GM23338 (cell line): ENCODE results near the gene SLC6A8. TPM values are rescaled to one million over a fixed set of nuclear protein-coding genes. Genes with fewer than 3 reads are reported as not detected.

Experiments used
- ATAC-seq: fragments of 200-7000 bp; cut with Tn5 transposase; 3 replicates; pipeline ENCODE4 v1.9.1; 2020
- DNase-seq: peaks from one replicate; pipeline ENCODE4 v3.0.0-alpha.2; 2015; ENCODE audit warnings: low spot score
- H2AFZ ChIP-seq: fragments of 200-600 bp; sonication (generic); 2 replicates; pipeline ENCODE4 v1.8.0; 2016; ENCODE audit warnings: antibody characterized with exemption, mild to moderate bottlenecking, moderate library complexity
- H3F3A ChIP-seq: fragments of 200-600 bp; sonication (generic); replicated peaks from 2 replicates; pipeline ENCODE4 v1.8.0; 2017; ENCODE audit warnings: antibody characterized with exemption, mixed run types, low read depth
- H3K27ac ChIP-seq: fragments of 200-600 bp; sonication (generic); 2 replicates; pipeline ENCODE4 v1.6.1; 2016; ENCODE audit warnings: low read depth
- H3K27me3 ChIP-seq: fragments of 200-600 bp; sonication (generic); 2 replicates; pipeline ENCODE4 v1.8.0; 2016; ENCODE audit warnings: mild to moderate bottlenecking, mixed run types, moderate library complexity; ENCODE audit not compliant: insufficient read depth
- H3K36me3 ChIP-seq: fragments of 200-600 bp; sonication (generic); 2 replicates; pipeline ENCODE4 v1.8.0; 2016; ENCODE audit warnings: mild to moderate bottlenecking; ENCODE audit not compliant: insufficient read depth
- H3K4me1 ChIP-seq: fragments of 200-600 bp; sonication (generic); 2 replicates; pipeline ENCODE4 v1.8.0; 2016; ENCODE audit warnings: mild to moderate bottlenecking, moderate library complexity; ENCODE audit not compliant: insufficient read depth
- H3K4me2 ChIP-seq: fragments of 200-600 bp; sonication (generic); 2 replicates; pipeline ENCODE4 v1.7.1; 2017; ENCODE audit warnings: mixed run types
- H3K4me3 ChIP-seq: fragments of 200-600 bp; sonication (generic); 2 replicates; pipeline ENCODE4 v1.6.1; 2016; ENCODE audit warnings: mixed run types
- H3K79me2 ChIP-seq: fragments of 200-600 bp; sonication (generic); replicated peaks from 2 replicates; pipeline ENCODE4 v1.8.0; 2017; ENCODE audit warnings: mild to moderate bottlenecking; ENCODE audit not compliant: insufficient read depth
- H3K9me2 ChIP-seq: fragments of 200-600 bp; sonication (generic); 2 replicates; pipeline ENCODE4 v1.8.0; 2017; ENCODE audit not compliant: insufficient read depth
- H4K20me1 ChIP-seq: fragments of 200-600 bp; sonication (generic); replicated peaks from 2 replicates; pipeline ENCODE4 v1.8.0; 2017; ENCODE audit warnings: mild to moderate bottlenecking; ENCODE audit not compliant: insufficient read depth
- H3K27ac Mint-ChIP-seq: 2 replicates; pipeline ENCODE4 v1.8.0; 2020; ENCODE audit warnings: inconsistent platforms, mild to moderate bottlenecking, moderate library complexity, mixed read lengths
- H3K27me3 Mint-ChIP-seq: 3 replicates; pipeline ENCODE4 v1.8.0; 2022; ENCODE audit warnings: low read depth, mild to moderate bottlenecking, moderate library complexity, mixed read lengths, inconsistent platforms; ENCODE audit not compliant: insufficient read depth, poor library complexity
- H3K36me3 Mint-ChIP-seq: 3 replicates; pipeline ENCODE4 v1.8.0; 2021; ENCODE audit warnings: low read depth, mild to moderate bottlenecking, inconsistent platforms, moderate library complexity, mixed read lengths
- H3K4me1 Mint-ChIP-seq: 3 replicates; pipeline ENCODE4 v1.8.0; 2020; ENCODE audit warnings: mild to moderate bottlenecking, inconsistent platforms, mixed read lengths
- H3K4me3 Mint-ChIP-seq: 3 replicates; pipeline ENCODE4 v1.8.0; 2021; ENCODE audit warnings: moderate library complexity, mild to moderate bottlenecking, inconsistent platforms, mixed read lengths
- H3K9me3 Mint-ChIP-seq: 3 replicates; pipeline ENCODE4 v1.8.0; 2020; ENCODE audit warnings: moderate library complexity, mild to moderate bottlenecking, inconsistent platforms, mixed read lengths
- CREB1 ChIP-seq: fragments of 250-450 bp; sonication (Bioruptor Pico); IDR thresholded peaks from 2 replicates; pipeline ENCODE4 v1.5.0; 2020; ENCODE audit warnings: low read depth, mild to moderate bottlenecking, moderate library complexity
- CTCF ChIP-seq, 2 experiments: fragments of 200-600 bp in 1 of 2; sonication (generic) in 1 of 2; conservative IDR thresholded peaks; 2 replicates each; pipeline versions ENCODE4 v1.5.1 to v1.6.1; 2016 to 2017; ENCODE audit warnings: antibody characterized with exemption in 2 of 2, low read depth in 2 of 2, mild to moderate bottlenecking in 2 of 2, moderate library complexity in 1 of 2
- EZH2phosphoT487 ChIP-seq: fragments of 200-600 bp; sonication (generic); IDR thresholded peaks from one replicate; pipeline ENCODE4 v1.8.1; 2018; ENCODE audit warnings: antibody characterized with exemption; ENCODE audit not compliant: unreplicated experiment
- JUNB ChIP-seq: IDR thresholded peaks from one replicate; pipeline ENCODE4 v1.6.1; 2016; ENCODE audit warnings: antibody characterized with exemption; ENCODE audit not compliant: unreplicated experiment
- NANOG ChIP-seq: IDR thresholded peaks from 2 replicates; pipeline ENCODE4 v1.6.1; 2016; ENCODE audit warnings: antibody characterized with exemption, borderline replicate concordance
- POLR2AphosphoS5 ChIP-seq: IDR thresholded peaks from 2 replicates; pipeline ENCODE4 v1.6.1; 2016; ENCODE audit warnings: antibody characterized with exemption, low read depth
- REST ChIP-seq: IDR thresholded peaks from one replicate; pipeline ENCODE4 v1.6.1; 2018; ENCODE audit warnings: antibody characterized with exemption; ENCODE audit not compliant: unreplicated experiment
- STAT1 ChIP-seq: IDR thresholded peaks from one replicate; pipeline ENCODE4 v1.6.1; 2016; ENCODE audit warnings: antibody characterized with exemption; ENCODE audit not compliant: unreplicated experiment
- ZNF114 ChIP-seq: fragments of 250-450 bp; sonication (Bioruptor Pico); IDR thresholded peaks from 2 replicates; pipeline ENCODE4 v1.5.0; 2020; ENCODE audit warnings: mild to moderate bottlenecking, moderate library complexity
- ZNF331 ChIP-seq: fragments of 250-450 bp; sonication (Bioruptor Pico); IDR thresholded peaks from 2 replicates; pipeline ENCODE4 v1.5.0; 2020; ENCODE audit warnings: low read depth, mild to moderate bottlenecking, moderate library complexity
- ZNF462 ChIP-seq: fragments of 250-450 bp; sonication (Bioruptor Pico); IDR thresholded peaks from 2 replicates; pipeline ENCODE4 v1.5.0; 2020; ENCODE audit warnings: mild to moderate bottlenecking, moderate library complexity
- polyA plus RNA-seq: library from polyadenylated mRNA; unstranded; fragments of >200 nt; fragmentation: Nextera tagmentation; extraction: Ambion mirVana; gene quantifications from 2 replicates; pipeline ENCODE4 v1.2.1, GENCODE V29; 2016
- total RNA-seq: library from RNA; depleted of rRNA; stranded (reverse); fragments of >200 nt; shearing (Covaris generic); gene quantifications from 2 replicates; pipeline ENCODE4 v1.2.3, GENCODE V29; 2014

SLC6A8 gene
- total and polyA plus RNA-seq, 2 experiments from 2014 or later = 19.5 to 68.6 TPM

GRCh38 chrX:153740631-153741222 is 53.0 kb downstream of the SLC6A8 start:
- Histone ChIP-seq H3K27me3 (no peaks in the 10 kb centered on the region), H3K4me3 (no peak overlapping the region), H3K79me2 (no peaks in the 10 kb centered on the region), H3K4me2 (no peak overlapping the region), H3K9me2 (no peaks in the 10 kb centered on the region), H3F3A (no peaks in the 10 kb centered on the region), H3K4me1 (no peaks in the 10 kb centered on the region), H3K27ac (no peak overlapping the region), H4K20me1 (no peaks in the 10 kb centered on the region), H2AFZ (no peak overlapping the region), H3K36me3 (no peaks in the 10 kb centered on the region)
- TF ChIP-seq NANOG = no peak
- TF ChIP-seq REST = no peak
- no peak for TF ChIP-seq ZNF114 (CRISPR knock-in tag)
- no peak for TF ChIP-seq ZNF331
- TF ChIP-seq STAT1 = no peak
- TF ChIP-seq POLR2AphosphoS5 = no peak
- Mint-ChIP-seq H3K9me3 (no peaks in the 10 kb centered on the region), H3K4me3 (no peak overlapping the region), H3K27me3 (no peaks in the 10 kb centered on the region), H3K4me1 (peaks cover 5% of the 10 kb centered on the region; the same call in 2 of the 3 replicates), H3K36me3 (no peaks in the 10 kb centered on the region), H3K27ac (no peak overlapping the region)
- DNase-seq (no peak), ATAC-seq (no peak)

- H2AFZ ChIP-seq = no peak overlapping the region
- H3K27ac ChIP-seq = no peak overlapping the region
- TF ChIP-seq ZNF114 (CRISPR knock-in tag) (no peak), EZH2phosphoT487 (no peak), STAT1 (no peak), CTCF (conservative IDR thresholded peaks at IDR 0.05; ENCODE audit: low read depth in 2 of 2) (no peak), JUNB (no peak), CREB1 (CRISPR knock-in tag) (no peak), POLR2AphosphoS5 (no peak), ZNF462 (no peak), ZNF331 (no peak)
These were observed 53.7 kb downstream of the SLC6A8 start for GRCh38 chrX:153741446-153741845.

More at GRCh38 chrX:153741446-153741845, 53.7 kb downstream of the SLC6A8 start:
- no peaks in the 10 kb centered on the region; the same call in 2 of the 3 replicates for H3K36me3 Mint-ChIP-seq
- no peak overlapping the region for H3K4me3 Mint-ChIP-seq
- Histone ChIP-seq H3K4me3 (no peak overlapping the region), H3K27me3 (no peaks in the 10 kb centered on the region), H3K4me2 (no peak overlapping the region), H3K79me2 (no peaks in the 10 kb centered on the region), H4K20me1 (no peaks in the 10 kb centered on the region), H3K9me2 (no peaks in the 10 kb centered on the region), H3F3A (no peaks in the 10 kb centered on the region), H3K36me3 (no peaks in the 10 kb centered on the region), H3K4me1 (no peaks in the 10 kb centered on the region)
- DNase-seq (no peak), ATAC-seq (no peak)
- H3K9me3 Mint-ChIP-seq = no peaks in the 10 kb centered on the region
- H3K4me1 Mint-ChIP-seq = peaks cover 3% of the 10 kb centered on the region; the same call in 1 of the 3 replicates
- H3K27me3 Mint-ChIP-seq = peaks cover 1% of the 10 kb centered on the region
- no peak overlapping the region for H3K27ac Mint-ChIP-seq
